ENCODE results near the gene SNCAIP. TPM values are rescaled to one million over a fixed set of nuclear protein-coding genes. Genes with fewer than 3 reads are reported as not detected.
A peak's percentile ranks its signal among the peaks of the same experiment; 100 is the strongest.

SNCAIP gene
- total and polyA plus RNA-seq, 2 donors (not counting 1 experiment from before 2014, with no cell fraction given): 1.3 to 4.1 TPM

DNA sequence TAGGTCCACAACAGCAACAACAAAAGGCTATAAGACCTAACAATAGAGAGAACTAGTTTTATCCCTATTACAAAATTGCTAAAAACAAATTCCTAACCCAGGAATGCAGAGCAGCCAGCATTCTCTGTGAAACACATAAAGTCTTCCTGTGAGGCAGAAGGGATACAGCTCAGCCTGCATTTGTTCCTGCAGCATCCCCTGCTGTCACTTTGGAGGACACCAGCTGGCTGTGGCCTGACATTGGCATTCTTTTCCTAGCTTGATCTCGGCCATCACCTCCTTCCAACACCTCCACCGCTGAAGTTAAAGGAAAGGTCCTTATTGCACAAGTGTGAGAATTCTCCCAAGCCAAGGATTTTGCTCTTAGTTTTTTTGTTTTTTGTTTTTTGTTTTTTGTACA lies 186.1 kb downstream of the SNCAIP start:
- Histone ChIP-seq H3K4me1 (ENCODE audit: control insufficient read depth, extremely low read depth, insufficient read depth, low read length) (no peaks in the 10 kb centered on the region), H3K79me2 (ENCODE audit: control insufficient read depth, insufficient read depth, low read length) (no peaks in the 10 kb centered on the region), H3K9ac (ENCODE audit: insufficient read depth, low read length) (no peak overlapping the region), H2AFZ (ENCODE audit: low read length) (no peak overlapping the region), H3K4me2 (ENCODE audit: extremely low read depth, insufficient read depth, low read length) (no peak overlapping the region), H4K20me1 (ENCODE audit: control insufficient read depth, extremely low read depth, insufficient read depth, low read length) (no peaks in the 10 kb centered on the region), H3K27me3 (ENCODE audit: control insufficient read depth, insufficient read depth, low read length) (no peaks in the 10 kb centered on the region), H3K27ac (ENCODE audit: insufficient read depth, low read length) (no peak overlapping the region), H3K36me3 (ENCODE audit: control insufficient read depth, insufficient read depth, low read length) (no peaks in the 10 kb centered on the region), H3K4me3 (replicated peaks in 1 of 4; ENCODE audit: control extremely low read depth in 1 of 4, insufficient read depth in 1 of 4, low read depth in 3 of 4, low read length in 4 of 4) (no peak overlapping the region), H3K9me3 (ENCODE audit: control insufficient read depth, insufficient read depth, low read depth, low read length) (no peaks in the 10 kb centered on the region)
- DNase-seq (ENCODE audit: low read depth in 2 of 2): peak in 1 of 2 donors; percentile 20
- no peak for TF ChIP-seq EZH2 (IDR thresholded peaks at IDR 0.05; ENCODE audit: low read length, missing control alignments)
- TF ChIP-seq CTCF (conservative IDR thresholded peaks at IDR 0.05 in 1 of 2, IDR thresholded peaks at IDR 0.05 in 1 of 2; ENCODE audit: low read depth in 1 of 2, low read length in 2 of 2): peak; percentile 8 to 34

DNA sequence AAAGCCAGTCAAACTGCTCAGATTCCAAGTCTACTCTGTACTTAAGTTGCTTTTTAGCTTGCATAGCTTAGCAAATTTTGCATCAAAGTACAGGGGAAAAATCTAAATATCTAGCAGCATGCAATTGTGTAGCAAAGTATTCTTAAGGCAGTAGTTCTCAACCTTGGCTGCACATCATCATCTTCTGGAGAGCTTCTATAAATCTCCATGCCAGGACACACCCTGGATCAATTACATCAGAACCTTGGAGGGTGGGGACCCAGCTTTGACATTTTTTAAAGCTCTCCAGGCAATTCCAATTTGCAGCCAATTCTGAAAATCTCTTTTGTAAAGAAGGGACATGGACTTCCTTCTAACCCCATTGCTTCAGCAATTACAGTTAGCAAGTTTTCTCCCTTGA lies 187.5 kb downstream of the SNCAIP start:
- no peak for DNase-seq (ENCODE audit: low read depth in 2 of 2)
- Histone ChIP-seq H3K4me3 (replicated peaks in 1 of 4; ENCODE audit: control extremely low read depth in 1 of 4, insufficient read depth in 1 of 4, low read depth in 3 of 4, low read length in 4 of 4) (no peak overlapping the region), H3K79me2 (ENCODE audit: control insufficient read depth, insufficient read depth, low read length) (no peaks in the 10 kb centered on the region), H3K36me3 (ENCODE audit: control insufficient read depth, insufficient read depth, low read length) (no peaks in the 10 kb centered on the region), H2AFZ (ENCODE audit: low read length) (no peak overlapping the region), H3K4me1 (ENCODE audit: control insufficient read depth, extremely low read depth, insufficient read depth, low read length) (no peaks in the 10 kb centered on the region), H3K27me3 (ENCODE audit: control insufficient read depth, insufficient read depth, low read length) (no peaks in the 10 kb centered on the region), H3K9me3 (ENCODE audit: control insufficient read depth, insufficient read depth, low read depth, low read length) (no peaks in the 10 kb centered on the region), H4K20me1 (ENCODE audit: control insufficient read depth, extremely low read depth, insufficient read depth, low read length) (no peaks in the 10 kb centered on the region), H3K4me2 (ENCODE audit: extremely low read depth, insufficient read depth, low read length) (no peak overlapping the region), H3K9ac (ENCODE audit: insufficient read depth, low read length) (no peak overlapping the region), H3K27ac (ENCODE audit: insufficient read depth, low read length) (no peak overlapping the region)
- TF ChIP-seq EZH2 (IDR thresholded peaks at IDR 0.05; ENCODE audit: low read length, missing control alignments) (no peak), CTCF (conservative IDR thresholded peaks at IDR 0.05 in 1 of 2, IDR thresholded peaks at IDR 0.05 in 1 of 2; ENCODE audit: low read depth in 1 of 2, low read length in 2 of 2) (no peak)

- no peak overlapping the region for H3K9ac ChIP-seq (ENCODE audit: insufficient read depth, low read length)
These were observed 188.4 kb downstream of the SNCAIP start for GRCh38 chr5:122500245-122501088.

More at GRCh38 chr5:122500245-122501088, 188.4 kb downstream of the SNCAIP start:
- H4K20me1 ChIP-seq (ENCODE audit: control insufficient read depth, extremely low read depth, insufficient read depth, low read length): no peaks in the 10 kb centered on the region
- no peak overlapping the region for H3K4me2 ChIP-seq (ENCODE audit: extremely low read depth, insufficient read depth, low read length)
- no peaks in the 10 kb centered on the region for H3K36me3 ChIP-seq (ENCODE audit: control insufficient read depth, insufficient read depth, low read length)
- H2AFZ ChIP-seq (ENCODE audit: low read length): peak overlapping the region; percentile 46
- H3K27ac ChIP-seq (ENCODE audit: insufficient read depth, low read length): no peak overlapping the region
- peak; percentile 48 to 78 for DNase-seq (ENCODE audit: low read depth in 2 of 2)
- H3K9me3 ChIP-seq (ENCODE audit: control insufficient read depth, insufficient read depth, low read depth, low read length): no peaks in the 10 kb centered on the region
- H3K4me3 ChIP-seq (replicated peaks in 1 of 4; ENCODE audit: control extremely low read depth in 1 of 4, insufficient read depth in 1 of 4, low read depth in 3 of 4, low read length in 4 of 4): peak overlapping the region in 2 of 4 experiments; percentile 19 to 33
- no peak for TF ChIP-seq EZH2 (IDR thresholded peaks at IDR 0.05; ENCODE audit: low read length, missing control alignments)
- TF ChIP-seq CTCF (conservative IDR thresholded peaks at IDR 0.05 in 1 of 2, IDR thresholded peaks at IDR 0.05 in 1 of 2; ENCODE audit: low read depth in 1 of 2, low read length in 2 of 2): peak; percentile 53 to 77
- no peaks in the 10 kb centered on the region for H3K27me3 ChIP-seq (ENCODE audit: control insufficient read depth, insufficient read depth, low read length)
- no peaks in the 10 kb centered on the region for H3K79me2 ChIP-seq (ENCODE audit: control insufficient read depth, insufficient read depth, low read length)
- no peaks in the 10 kb centered on the region for H3K4me1 ChIP-seq (ENCODE audit: control insufficient read depth, extremely low read depth, insufficient read depth, low read length)

Measured in fibroblast of lung (primary cell).